ENCODE results near the gene RNF166. TPM values are rescaled to one million over a fixed set of nuclear protein-coding genes. Genes with fewer than 3 reads are reported as not detected.

The RNF166 gene
- total RNA-seq, 1 experiment from 2014 or later = 26.5 TPM

DNA sequence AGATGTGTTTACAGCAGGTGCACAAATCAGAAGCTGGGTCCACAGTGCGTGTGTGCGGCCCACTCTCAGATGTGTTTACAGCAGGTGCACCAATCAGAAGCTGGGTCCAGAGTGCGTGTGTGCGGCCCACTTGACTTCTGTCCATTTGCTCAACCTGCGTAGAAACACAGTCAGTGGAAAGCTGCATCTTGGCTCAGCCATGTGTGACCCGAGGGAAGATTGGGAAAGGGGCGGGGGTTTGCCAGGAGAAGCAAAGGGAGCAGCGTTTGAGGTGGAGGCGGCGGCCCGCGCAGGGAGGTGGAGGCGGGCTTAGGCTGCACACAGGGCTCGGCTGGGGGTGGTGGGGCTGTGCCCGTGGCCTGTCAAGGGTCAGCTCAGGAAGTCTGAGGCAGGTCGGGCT is 4.3 kb upstream of the RNF166 start:
- no peak for DNase-seq
- no peaks in the 10 kb centered on the region for H3K9me3 ChIP-seq (ENCODE audit: control insufficient read depth, low read depth, low read length)
- H3K4me1 ChIP-seq (ENCODE audit: insufficient read depth, low read length) = peaks cover 4% of the 10 kb centered on the region; the same call in 1 of the 2 replicates
- no peaks in the 10 kb centered on the region for H4K20me1 ChIP-seq (ENCODE audit: control insufficient read depth, insufficient read depth, insufficient read length)
- no peaks in the 10 kb centered on the region for H3K27me3 Mint-ChIP-seq (ENCODE audit: low read depth)
- H2AK5ac ChIP-seq (ENCODE audit: insufficient read length, low read length) = no peak overlapping the region
- peak overlapping the region; percentile 49 to 96 (median 63); a peak in 2 of 7 replicates for H3K27ac Mint-ChIP-seq
- H3K4me3 Mint-ChIP-seq = no peak overlapping the region
- no peak overlapping the region for H3K14ac ChIP-seq (ENCODE audit: insufficient read depth, low read length)
- H3K9me3 Mint-ChIP-seq = no peaks in the 10 kb centered on the region; a peak in 1 of 5 replicates
- H3K9ac ChIP-seq (ENCODE audit: extremely low read depth, insufficient read length, low read length) = no peak overlapping the region
- H3K4ac ChIP-seq (ENCODE audit: low read depth, low read length) = no peak overlapping the region
- no peak overlapping the region for H2BK120ac ChIP-seq (ENCODE audit: low read depth, low read length, poor library complexity, severe bottlenecking)
- peaks cover 0 to 5% (median 4%) of the 10 kb centered on the region in 3 experiments; a peak in 3 of 7 replicates for H3K36me3 Mint-ChIP-seq (ENCODE audit: insufficient read depth in 1 of 3, low read depth in 3 of 3)
- no peaks in the 10 kb centered on the region for H3K79me1 ChIP-seq (ENCODE audit: insufficient read depth, low read depth, low read length, poor library complexity, severe bottlenecking)
- no peaks in the 10 kb centered on the region for H3K27me3 ChIP-seq (ENCODE audit: insufficient read depth, low read length)
- H3K23me2 ChIP-seq (ENCODE audit: insufficient read length, low read depth, low read length, poor library complexity, severe bottlenecking) = peaks cover 6% of the 10 kb centered on the region
- H2BK15ac ChIP-seq (ENCODE audit: low read depth, low read length) = no peak overlapping the region
- H2AFZ ChIP-seq (ENCODE audit: low read length) = no peak overlapping the region
- no peak overlapping the region for H2BK20ac ChIP-seq (ENCODE audit: low read depth, low read length, poor library complexity, severe bottlenecking)
- peaks cover 9 to 15% of the 10 kb centered on the region in 2 experiments for H3K4me1 Mint-ChIP-seq
- no peak overlapping the region for H3K56ac ChIP-seq (ENCODE audit: insufficient read length, low read depth, low read length)
- H3K27ac ChIP-seq (ENCODE audit: insufficient read length, low read depth, low read length) = no peak overlapping the region
- no peak overlapping the region for H2BK12ac ChIP-seq (ENCODE audit: insufficient read length, low read depth, low read length)
- H4K5ac ChIP-seq (ENCODE audit: insufficient read length, low read depth, low read length) = no peak overlapping the region
- TF ChIP-seq, protein P1, sequence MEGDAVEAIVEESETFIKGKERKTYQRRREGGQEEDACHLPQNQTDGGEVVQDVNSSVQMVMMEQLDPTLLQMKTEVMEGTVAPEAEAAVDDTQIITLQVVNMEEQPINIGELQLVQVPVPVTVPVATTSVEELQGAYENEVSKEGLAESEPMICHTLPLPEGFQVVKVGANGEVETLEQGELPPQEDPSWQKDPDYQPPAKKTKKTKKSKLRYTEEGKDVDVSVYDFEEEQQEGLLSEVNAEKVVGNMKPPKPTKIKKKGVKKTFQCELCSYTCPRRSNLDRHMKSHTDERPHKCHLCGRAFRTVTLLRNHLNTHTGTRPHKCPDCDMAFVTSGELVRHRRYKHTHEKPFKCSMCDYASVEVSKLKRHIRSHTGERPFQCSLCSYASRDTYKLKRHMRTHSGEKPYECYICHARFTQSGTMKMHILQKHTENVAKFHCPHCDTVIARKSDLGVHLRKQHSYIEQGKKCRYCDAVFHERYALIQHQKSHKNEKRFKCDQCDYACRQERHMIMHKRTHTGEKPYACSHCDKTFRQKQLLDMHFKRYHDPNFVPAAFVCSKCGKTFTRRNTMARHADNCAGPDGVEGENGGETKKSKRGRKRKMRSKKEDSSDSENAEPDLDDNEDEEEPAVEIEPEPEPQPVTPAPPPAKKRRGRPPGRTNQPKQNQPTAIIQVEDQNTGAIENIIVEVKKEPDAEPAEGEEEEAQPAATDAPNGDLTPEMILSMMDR (conservative IDR thresholded peaks at IDR 0.05) = no peak
- H4K8ac ChIP-seq (replicated peaks; ENCODE audit: insufficient read length, low read depth, low read length) = no peak overlapping the region
- no peak overlapping the region for H2BK5ac ChIP-seq (ENCODE audit: insufficient read length, low read length)
- no peak overlapping the region for H4K91ac ChIP-seq (ENCODE audit: insufficient read length, low read depth, low read length)
- H3K79me2 ChIP-seq (ENCODE audit: insufficient read depth, low read length) = no peaks in the 10 kb centered on the region; the same call in 1 of the 2 replicates
- H3K4me2 ChIP-seq (ENCODE audit: insufficient read depth, insufficient read length, low read length) = no peak overlapping the region
- WGBS (ENCODE audit: extremely low coverage, insufficient read length, low lambda C conversion rate) = no CpG with 5 or more reads among the region's 16 CpGs
- no peak overlapping the region for H3T11ph ChIP-seq (ENCODE audit: low read length)
- no peak overlapping the region for H3K18ac ChIP-seq (ENCODE audit: insufficient read length, low read depth, low read length)
- no peak overlapping the region for H3K23ac ChIP-seq (ENCODE audit: insufficient read length, low read depth, low read length)

Data from H9 (cell line).